PC-3 (cell line): ENCODE results near the gene FOXR1. TPM values are rescaled to one million over a fixed set of nuclear protein-coding genes. Genes with fewer than 3 reads are reported as not detected.
A peak's percentile ranks its signal among the peaks of the same experiment; 100 is the strongest.
"Not testable (repeated sequence)": the region's sequence is repeated elsewhere in the genome, so short reads cannot be mapped to it uniquely, and the experiment has no call there.

Experiments
- ATAC-seq: fragments of 200-7000 bp; cut with Tn5 transposase; 2 replicates; pipeline ENCODE4 v1.9.1; 2020; ENCODE audit warnings: mild to moderate bottlenecking, moderate library complexity
- BruUV-seq: library from RNA; stranded (reverse); fragments of 400-500 nt; replicated peaks from 2 replicates; lab custom pipeline; 2021; lab: Mats Ljungman, UMichigan
- CTCF ChIA-PET: fragments of 300-600 bp; sonication (Branson Sonifier 250); formaldehyde crosslinking; loops from one replicate; lab custom pipeline; 2022; ENCODE audit warnings: antibody characterized with exemption; lab: Charles Lee
- POLR2A ChIA-PET: fragments of 300-600 bp; sonication (Branson Sonifier 250); formaldehyde crosslinking; loops from one replicate; lab custom pipeline; 2022; ENCODE audit warnings: antibody characterized with exemption; ENCODE audit not compliant: unreplicated experiment; lab: Charles Lee
- DNase-seq: peaks from one replicate; pipeline ENCODE4 v3.0.0-alpha.2; 2015
- H2AFZ ChIP-seq: fragments of 300-600 bp; sonication (generic); 2 replicates; pipeline ENCODE4 v1.6.0; 2016; ENCODE audit warnings: antibody characterized with exemption, low read length
- H3F3A ChIP-seq: fragments of 300-600 bp; sonication (generic); one replicate; pipeline ENCODE4 v1.6.0; 2017; ENCODE audit warnings: antibody characterized with exemption, low read length, control low read depth, mild to moderate bottlenecking; ENCODE audit not compliant: unreplicated experiment
- H3K27ac ChIP-seq: fragments of 300-600 bp; sonication (generic); 2 replicates; pipeline ENCODE4 v1.5.1; 2016; ENCODE audit warnings: mild to moderate bottlenecking, low read length
- H3K27me3 ChIP-seq: fragments of 300-600 bp; sonication (generic); 2 replicates; pipeline ENCODE4 v1.6.1; 2016; ENCODE audit warnings: low read length, mixed read lengths
- H3K36me3 ChIP-seq: fragments of 300-600 bp; sonication (generic); 2 replicates; pipeline ENCODE4 v1.6.1; 2016; ENCODE audit warnings: low read depth, mixed run types, low read length, mixed read lengths
- H3K4me1 ChIP-seq: fragments of 300-600 bp; sonication (generic); 2 replicates; pipeline ENCODE4 v1.5.1; 2016; ENCODE audit warnings: low read length; ENCODE audit not compliant: insufficient read depth
- H3K4me2 ChIP-seq: fragments of 300-600 bp; sonication (generic); 2 replicates; pipeline ENCODE4 v1.6.0; 2016; ENCODE audit warnings: low read length
- H3K4me3 ChIP-seq: fragments of 300-600 bp; sonication (generic); 2 replicates; pipeline ENCODE4 v1.5.1; 2016; ENCODE audit warnings: mild to moderate bottlenecking, low read length, mixed read lengths
- H3K79me2 ChIP-seq: fragments of 300-600 bp; sonication (generic); 2 replicates; pipeline ENCODE4 v1.6.1; 2017; ENCODE audit warnings: low read length, mixed read lengths
- H3K9ac ChIP-seq: fragments of 300-600 bp; sonication (generic); 2 replicates; pipeline ENCODE4 v1.6.0; 2016; ENCODE audit warnings: mild to moderate bottlenecking, low read length
- H3K9me2 ChIP-seq: fragments of 300-600 bp; sonication (generic); replicated peaks from 2 replicates; pipeline ENCODE4 v1.6.1; 2016; ENCODE audit warnings: mixed run types, low read length, mixed read lengths
- H3K9me3 ChIP-seq: fragments of 300-600 bp; sonication (generic); 2 replicates; pipeline ENCODE4 v1.6.1; 2016; ENCODE audit warnings: low read length, mixed read lengths
- H4K20me1 ChIP-seq: fragments of 300-600 bp; sonication (generic); 2 replicates; pipeline ENCODE4 v1.6.1; 2016; ENCODE audit warnings: low read length, mixed read lengths
- CTCF ChIP-seq: fragments of 300-600 bp; sonication (generic); conservative IDR thresholded peaks from 2 replicates; pipeline ENCODE4 v1.5.1; 2017; ENCODE audit warnings: antibody characterized with exemption, low read depth, mild to moderate bottlenecking, low read length
- EZH2 ChIP-seq: fragments of 300-600 bp; sonication (generic); IDR thresholded peaks from one replicate; pipeline ENCODE4 v1.6.1; 2017; ENCODE audit warnings: antibody characterized with exemption, mild to moderate bottlenecking, low read length; ENCODE audit not compliant: unreplicated experiment
- EZH2phosphoT487 ChIP-seq: fragments of 300-600 bp; sonication (generic); IDR thresholded peaks from 2 replicates; pipeline ENCODE4 v1.6.1; 2018; ENCODE audit warnings: mild to moderate bottlenecking, antibody characterized with exemption, low read length, borderline replicate concordance
- intact Hi-C: fragments of 100-400 bp; cut with micrococcal nuclease; formaldehyde crosslinking; loops from 2 replicates; pipeline ENCODE4 v1.9.0; 2023
- total RNA-seq: library from RNA; depleted of rRNA; stranded (reverse); fragments of >200 nt; gene quantifications from 2 replicates; pipeline ENCODE4 v1.2.3, GENCODE V29; 2014

The FOXR1 gene
- total RNA-seq, 1 experiment from 2014 or later = not detected

DNA sequence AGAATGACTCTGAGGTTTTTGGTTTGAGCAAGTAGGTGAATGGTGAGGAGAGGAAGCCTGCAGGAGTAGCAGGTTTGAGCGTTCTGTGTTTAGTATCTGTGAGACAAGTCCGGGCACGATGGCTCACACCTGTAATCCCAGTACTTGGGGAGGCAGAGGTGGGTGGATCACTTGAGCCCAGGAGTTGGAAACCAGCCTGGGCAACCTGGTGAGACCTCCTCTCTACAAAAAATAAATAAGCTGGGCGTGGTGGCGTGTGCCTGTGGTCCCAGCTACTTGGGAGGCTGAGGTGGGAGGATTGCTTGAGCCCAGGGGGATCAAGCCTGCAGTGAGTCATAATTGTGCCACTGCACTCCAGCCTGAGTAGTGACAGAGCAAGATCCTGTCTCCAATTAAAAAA is 16.7 kb downstream of the FOXR1 start:
- Histone ChIP-seq H3K27ac (no peak overlapping the region), H3K27me3 (no peaks in the 10 kb centered on the region), H3K9ac (no peak overlapping the region), H3K4me2 (no peak overlapping the region), H3K4me3 (no peak overlapping the region), H3K79me2 (no peaks in the 10 kb centered on the region), H4K20me1 (no peaks in the 10 kb centered on the region), H3F3A (no peaks in the 10 kb centered on the region), H3K36me3 (no peaks in the 10 kb centered on the region), H3K4me1 (no peaks in the 10 kb centered on the region), H3K9me3 (no peaks in the 10 kb centered on the region), H3K9me2 (no peaks in the 10 kb centered on the region), H2AFZ (no peak overlapping the region)
- ATAC-seq (no peak), DNase-seq (no peak)
- intact Hi-C loops = no loop called here
- TF ChIP-seq EZH2phosphoT487 (no peak), EZH2 (no peak), CTCF (no peak)
- no TSS peak for BruUV-seq
- POLR2A ChIA-PET = no interaction called here
- CTCF ChIA-PET = no interaction called here

- H3K4me3 ChIP-seq, intact Hi-C loops, DNase-seq, H3K9me2 ChIP-seq, H3K4me1 ChIP-seq, H4K20me1 ChIP-seq, H3K9ac ChIP-seq, BruUV-seq, H3K4me2 ChIP-seq, H3K79me2 ChIP-seq, H3K27me3 ChIP-seq, H3K36me3 ChIP-seq, H2AFZ ChIP-seq, CTCF ChIA-PET, H3F3A ChIP-seq, H3K9me3 ChIP-seq, H3K27ac ChIP-seq, POLR2A ChIA-PET, ATAC-seq: not testable (repeated sequence)
Measured at GRCh38 chr11:118991486-118992038, 20.0 kb downstream of the FOXR1 start.

- H3K9ac ChIP-seq = peak overlapping the region; percentile 70
- ChIA-PET CTCF (interaction anchor here (1.6 kb wide), 1 partner anchor 307 kb away, joined by 5 read pairs; no protein-coding TSS in a partner anchor), POLR2A (interaction anchor here (0.8 kb wide), 1 partner anchor 23 kb away, joined by 4 read pairs; no protein-coding TSS in a partner anchor)
- H3K4me1 ChIP-seq = peaks cover 38% of the 10 kb centered on the region
- peak; percentile 7 for ATAC-seq
- H4K20me1 ChIP-seq = no peaks in the 10 kb centered on the region
- H3K4me2 ChIP-seq = peak overlapping the region; percentile 91
- no peaks in the 10 kb centered on the region for H3K9me2 ChIP-seq
- peak; percentile 31 for DNase-seq
- peak overlapping the region; percentile 91 for H2AFZ ChIP-seq
- H3F3A ChIP-seq = no peaks in the 10 kb centered on the region
- H3K9me3 ChIP-seq = no peaks in the 10 kb centered on the region
- intact Hi-C loops = no loop called here
- no peaks in the 10 kb centered on the region for H3K27me3 ChIP-seq
- peaks cover 21% of the 10 kb centered on the region for H3K36me3 ChIP-seq
- H3K27ac ChIP-seq = no peak overlapping the region
- peak overlapping the region; percentile 77 for H3K4me3 ChIP-seq
- BruUV-seq = TSS peak; percentile 19
- H3K79me2 ChIP-seq = peaks cover 62% of the 10 kb centered on the region
- TF ChIP-seq CTCF (0 out of 2 replicates have a peak, but pooled peaks have one; percentile 23), EZH2phosphoT487 (no peak), EZH2 (no peak)
Measured at GRCh38 chr11:118996926-118997626, 25.5 kb downstream of the FOXR1 start.
